ENCODE results near the gene SYNE2.

Gene SYNE2

DNA sequence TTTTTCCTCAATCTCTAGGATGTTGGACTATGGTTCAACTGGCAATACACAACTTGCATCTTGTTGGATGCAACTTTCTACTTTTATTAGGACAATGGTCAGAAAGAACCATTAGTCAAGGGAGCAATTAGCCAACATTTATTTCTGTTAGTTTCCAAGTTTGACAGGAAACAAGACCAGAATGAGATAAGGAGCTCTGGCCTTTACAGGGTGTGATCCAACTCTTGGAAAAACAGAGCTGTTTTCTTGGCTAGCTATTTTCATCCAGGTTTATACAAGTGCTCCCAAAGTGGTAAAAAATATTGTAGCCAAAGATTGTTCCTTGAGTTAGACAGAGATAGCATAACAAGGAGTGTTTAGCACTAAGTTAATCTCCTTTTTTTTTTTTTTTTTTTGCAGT is 3.9 kb upstream of the SYNE2 start:
- TF ChIP-seq, protein P1, sequence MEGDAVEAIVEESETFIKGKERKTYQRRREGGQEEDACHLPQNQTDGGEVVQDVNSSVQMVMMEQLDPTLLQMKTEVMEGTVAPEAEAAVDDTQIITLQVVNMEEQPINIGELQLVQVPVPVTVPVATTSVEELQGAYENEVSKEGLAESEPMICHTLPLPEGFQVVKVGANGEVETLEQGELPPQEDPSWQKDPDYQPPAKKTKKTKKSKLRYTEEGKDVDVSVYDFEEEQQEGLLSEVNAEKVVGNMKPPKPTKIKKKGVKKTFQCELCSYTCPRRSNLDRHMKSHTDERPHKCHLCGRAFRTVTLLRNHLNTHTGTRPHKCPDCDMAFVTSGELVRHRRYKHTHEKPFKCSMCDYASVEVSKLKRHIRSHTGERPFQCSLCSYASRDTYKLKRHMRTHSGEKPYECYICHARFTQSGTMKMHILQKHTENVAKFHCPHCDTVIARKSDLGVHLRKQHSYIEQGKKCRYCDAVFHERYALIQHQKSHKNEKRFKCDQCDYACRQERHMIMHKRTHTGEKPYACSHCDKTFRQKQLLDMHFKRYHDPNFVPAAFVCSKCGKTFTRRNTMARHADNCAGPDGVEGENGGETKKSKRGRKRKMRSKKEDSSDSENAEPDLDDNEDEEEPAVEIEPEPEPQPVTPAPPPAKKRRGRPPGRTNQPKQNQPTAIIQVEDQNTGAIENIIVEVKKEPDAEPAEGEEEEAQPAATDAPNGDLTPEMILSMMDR (IDR thresholded peaks at IDR 0.05; ENCODE audit: insufficient read depth, low read length, missing control alignments), result no peak
- no peak for DNase-seq (ENCODE audit: low read depth, low spot score)
- CTCF ChIA-PET, result no interaction called here
- POLR2A ChIA-PET, result interaction anchor here (0.7 kb wide), 1 partner anchor 655 kb away, joined by 5 read pairs; the partner anchor contains the start of gene ZBTB25
- no peak overlapping the region for H3K4me3 ChIP-seq (ENCODE audit: low read depth, low read length)

DNA sequence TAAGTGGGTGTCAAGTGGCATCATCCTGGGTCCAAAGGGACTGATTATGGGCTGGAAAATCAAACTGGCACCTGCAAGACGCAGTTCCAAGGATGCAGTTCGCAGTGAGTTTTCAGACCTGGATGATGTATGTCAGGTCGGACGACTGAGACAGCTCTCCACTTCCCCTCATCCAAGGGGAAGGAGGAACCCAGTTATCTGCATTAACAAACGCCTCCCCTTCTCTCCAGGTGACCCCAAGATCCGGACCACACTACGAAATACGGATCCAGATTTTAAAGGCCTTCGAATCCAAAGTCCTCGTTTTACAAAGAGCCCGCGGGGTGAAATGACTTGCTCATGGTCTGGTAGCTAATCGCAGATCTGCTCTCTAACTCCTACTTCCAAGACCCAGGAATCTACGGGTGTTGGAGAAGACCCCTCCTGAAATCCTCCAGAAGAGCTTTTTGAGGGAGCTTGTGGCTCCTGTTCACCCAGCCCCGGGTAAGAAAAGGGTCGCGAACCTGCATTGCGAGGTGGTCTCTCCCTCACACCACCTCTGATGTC is 460 bp upstream of the SYNE2 start:
- CTCF ChIA-PET, result interaction anchor here (0.7 to 1.9 kb wide), 7 partner anchors 11 to 451 kb away, joined by 3 to 6 read pairs (median 3); no protein-coding TSS in a partner anchor
- no peak for DNase-seq (ENCODE audit: low read depth, low spot score)
- TF ChIP-seq, protein P1 (IDR thresholded peaks at IDR 0.05; ENCODE audit: insufficient read depth, low read length, missing control alignments), result no peak
- peak overlapping the region; percentile 67 for H3K4me3 ChIP-seq (ENCODE audit: low read depth, low read length)
- POLR2A ChIA-PET, result no interaction called here

- H3K4me3 ChIP-seq (ENCODE audit: low read depth, low read length), result peak overlapping the region; percentile 67
- POLR2A ChIA-PET, result no interaction called here
- TF ChIP-seq, protein P1 (IDR thresholded peaks at IDR 0.05; ENCODE audit: insufficient read depth, low read length, missing control alignments), result no peak
- no peak for DNase-seq (ENCODE audit: low read depth, low spot score)
- CTCF ChIA-PET, result interaction anchor here (1.5 to 1.9 kb wide), 2 partner anchors 15 to 449 kb away, joined by 4 to 6 read pairs; no protein-coding TSS in a partner anchor
These were observed 1.1 kb downstream of the SYNE2 start for GRCh38 chr14:63853831-63854293.

GRCh38 chr14:63854330-63854729 is 1.5 kb downstream of the SYNE2 start:
- POLR2A ChIA-PET, result no interaction called here
- TF ChIP-seq, protein P1 (IDR thresholded peaks at IDR 0.05; ENCODE audit: insufficient read depth, low read length, missing control alignments), result no peak

DNA sequence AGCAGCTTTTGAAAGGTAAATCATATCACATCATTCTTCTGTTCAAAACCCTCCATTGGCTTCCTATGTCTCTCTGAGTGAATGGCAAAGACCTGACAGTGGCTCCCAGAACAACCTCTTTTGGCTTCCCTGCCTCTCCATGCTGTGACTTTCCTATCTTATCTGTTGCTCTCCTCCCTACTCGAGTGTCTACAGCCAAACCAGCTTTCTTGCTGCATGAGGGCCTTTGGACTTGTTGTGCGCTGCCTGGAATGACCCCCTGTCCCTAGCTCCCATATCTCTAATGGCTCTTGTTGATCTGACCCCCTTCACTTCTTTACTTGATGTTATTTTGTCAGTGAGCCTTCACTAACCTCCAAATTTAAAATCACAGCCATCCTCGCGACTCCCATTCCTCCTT is 2.5 kb downstream of the SYNE2 start:
- no peak for DNase-seq (ENCODE audit: low read depth, low spot score)
- TF ChIP-seq, protein P1 (IDR thresholded peaks at IDR 0.05; ENCODE audit: insufficient read depth, low read length, missing control alignments), result no peak
- CTCF ChIA-PET, result interaction anchor here (1.4 kb wide), 1 partner anchor 449 kb away, joined by 3 read pairs; no protein-coding TSS in a partner anchor
- POLR2A ChIA-PET, result no interaction called here
- H3K4me3 ChIP-seq (ENCODE audit: low read depth, low read length), result no peak overlapping the region

More at GRCh38 chr14:63854330-63854729, 1.5 kb downstream of the SYNE2 start:
- CTCF ChIA-PET, result interaction anchor here (1.4 to 1.5 kb wide), 2 partner anchors 448 to 450 kb away, joined by 3 to 4 read pairs; no protein-coding TSS in a partner anchor
- H3K4me3 ChIP-seq (ENCODE audit: low read depth, low read length), result peak overlapping the region; percentile 67
- DNase-seq (ENCODE audit: low read depth, low spot score), result no peak

DNA sequence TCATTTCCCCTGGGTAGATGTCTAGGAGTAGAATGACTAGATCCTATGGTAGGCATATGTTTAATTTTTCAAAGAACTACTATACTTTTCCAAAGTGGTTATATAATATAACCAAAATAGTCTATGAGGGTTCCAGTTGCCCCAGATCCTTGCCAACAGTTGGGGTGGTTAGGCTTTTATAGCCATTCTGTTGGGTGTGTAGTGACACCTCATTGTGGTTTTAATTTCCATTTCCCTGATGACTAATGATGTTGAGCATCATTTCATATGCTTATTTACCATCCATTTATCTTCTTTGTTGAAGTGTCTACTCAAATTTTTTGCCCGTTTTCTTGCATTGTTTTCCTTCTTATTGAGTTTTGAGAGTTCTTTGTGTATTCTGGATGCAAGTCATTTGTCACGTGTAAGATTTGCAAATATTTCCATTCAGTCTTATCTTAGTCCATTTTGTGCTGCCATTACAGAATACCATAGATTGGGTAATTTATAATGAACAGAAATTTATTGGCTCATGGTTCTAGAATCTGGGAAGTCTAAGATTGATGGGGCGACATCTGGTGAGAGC is 4.7 kb downstream of the SYNE2 start:
- ChIA-PET POLR2A (no interaction called here), CTCF (no interaction called here)
- H3K4me3 ChIP-seq (ENCODE audit: low read depth, low read length), result no peak overlapping the region
- DNase-seq (ENCODE audit: low read depth, low spot score), result no peak
- TF ChIP-seq, protein P1 (IDR thresholded peaks at IDR 0.05; ENCODE audit: insufficient read depth, low read length, missing control alignments), result no peak
